Upper lobe of left lung (tissue), 6 donors: ENCODE measurements around the gene PDGFRA. TPM values are rescaled to one million over a fixed set of nuclear protein-coding genes. Genes with fewer than 3 reads are reported as not detected.

Experiments used
- ATAC-seq, 2 donors: fragments of 200-7000 bp; cut with Tn5 transposase; one replicate each; pipeline ENCODE4 v1.9.1; 2022; ENCODE audit warnings: mild to moderate bottlenecking in 2 of 2, moderate library complexity in 2 of 2; ENCODE audit not compliant: low FRiP score in 2 of 2
- DNase-seq, 2 donors: peaks; one replicate each; pipeline ENCODE4 v3.0.0-alpha.2; 2019 to 2020
- H3K27ac ChIP-seq, 4 donors: fragments of 200-600 bp; sonication (generic); one replicate each; pipeline ENCODE4 v1.5.1; 2016 to 2019
- H3K27me3 ChIP-seq, 4 donors: fragments of 200-600 bp; sonication (generic); one replicate each; pipeline ENCODE4 v1.5.1; 2017 to 2019
- H3K36me3 ChIP-seq, 4 donors: fragments of 200-600 bp; sonication (generic); one replicate each; pipeline ENCODE4 v1.5.1; 2016 to 2019
- H3K4me1 ChIP-seq, 4 donors: fragments of 200-600 bp; sonication (generic); one replicate each; pipeline ENCODE4 v1.5.1; 2018 to 2019
- H3K4me3 ChIP-seq, 4 donors: fragments of 200-600 bp; sonication (generic); one replicate each; pipeline ENCODE4 v1.5.1; 2017 to 2019; ENCODE audit warnings: mild to moderate bottlenecking in 2 of 4, moderate library complexity in 1 of 4
- H3K9me3 ChIP-seq, 4 donors: fragments of 200-600 bp; sonication (generic); one replicate each; pipeline ENCODE4 v1.5.1; 2018 to 2019
- EP300 ChIP-seq, 4 donors: sonication (generic); formaldehyde crosslinking; IDR thresholded peaks; one replicate each; pipeline ENCODE4 v1.5.1; 2017; ENCODE audit warnings: antibody characterized with exemption in 4 of 4, control low read depth in 2 of 4
- POLR2A ChIP-seq, 4 donors: fragments of 450-650 bp; IDR thresholded peaks; one replicate each; pipeline ENCODE4 v1.5.1; 2016 to 2017; ENCODE audit warnings: antibody characterized with exemption in 4 of 4, mild to moderate bottlenecking in 2 of 4
- POLR2AphosphoS5 ChIP-seq, 2 donors: sonication (generic); formaldehyde crosslinking; IDR thresholded peaks; one replicate each; pipeline ENCODE4 v1.5.1; 2017; ENCODE audit warnings: antibody characterized with exemption in 2 of 2
- WGBS, 2 donors: methylation state at CpG; one replicate each; pipeline ENCODE4 v1.1.5; 2017 to 2018; 5-methylcytosine and 5-hydroxymethylcytosine counted together
- total RNA-seq, 6 donors: library from RNA; depleted of rRNA in 4 of 6; stranded (reverse); fragments of >200 nt in 4 of 6; gene quantifications; one replicate each; pipeline versions ENCODE4 v1.1.0 to v1.2.1, GENCODE V29; 2016 to 2021
- TF ChIP-seq, protein P1 (sequence below), 6 experiments: fragments of 450-650 bp in 4 of 6; fragments of 200-600 bp in 2 of 6; sonication (generic) in 2 of 6; IDR thresholded peaks; one replicate each; pipeline ENCODE4 v1.5.1; 2016 to 2019; ENCODE audit warnings: antibody characterized with exemption in 6 of 6
- donor health status: DM: no; HTN: no; CAD: no; lungs with moderate emphysema.
- donor health status: DM: no; HTN: yes; CAD: no; lungs with severe emphysema.

Gene PDGFRA
- total RNA-seq, 6 donors from 2014 or later = 60.5 to 136 (median 77.0) TPM

DNA sequence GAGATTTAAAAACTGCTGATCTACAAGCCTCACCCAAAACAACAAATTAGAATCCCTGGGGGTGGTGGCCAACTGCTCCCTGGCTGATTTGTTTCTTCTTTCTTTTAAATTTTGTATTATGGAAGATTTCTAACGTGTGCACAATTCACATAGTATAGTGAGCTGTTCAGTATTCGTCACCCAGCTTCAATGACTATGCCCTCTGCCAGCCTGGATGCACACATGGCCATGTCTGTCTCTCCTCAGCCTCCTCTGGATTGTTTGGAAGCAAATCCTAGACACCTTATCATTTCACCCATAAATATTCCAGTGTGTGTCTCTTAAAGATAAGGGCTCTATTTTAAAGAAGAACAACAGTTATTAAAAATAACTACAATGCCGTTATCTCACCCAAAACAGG is 61.9 kb downstream of the PDGFRA start:
- 85 to 91% methylated on average over 3 of the region's 3 CpGs for WGBS, 2 donors
- H3K4me1 ChIP-seq = no peaks in the 10 kb centered on the region
- no peaks in the 10 kb centered on the region for H3K9me3 ChIP-seq
- DNase-seq (no peak), ATAC-seq (no peak)
- H3K36me3 ChIP-seq = peaks cover 0 to 14% (median 0%) of the 10 kb centered on the region in 4 donors
- H3K27ac ChIP-seq = no peak overlapping the region
- H3K27me3 ChIP-seq = no peaks in the 10 kb centered on the region
- no peak overlapping the region for H3K4me3 ChIP-seq
- TF ChIP-seq, protein P1, sequence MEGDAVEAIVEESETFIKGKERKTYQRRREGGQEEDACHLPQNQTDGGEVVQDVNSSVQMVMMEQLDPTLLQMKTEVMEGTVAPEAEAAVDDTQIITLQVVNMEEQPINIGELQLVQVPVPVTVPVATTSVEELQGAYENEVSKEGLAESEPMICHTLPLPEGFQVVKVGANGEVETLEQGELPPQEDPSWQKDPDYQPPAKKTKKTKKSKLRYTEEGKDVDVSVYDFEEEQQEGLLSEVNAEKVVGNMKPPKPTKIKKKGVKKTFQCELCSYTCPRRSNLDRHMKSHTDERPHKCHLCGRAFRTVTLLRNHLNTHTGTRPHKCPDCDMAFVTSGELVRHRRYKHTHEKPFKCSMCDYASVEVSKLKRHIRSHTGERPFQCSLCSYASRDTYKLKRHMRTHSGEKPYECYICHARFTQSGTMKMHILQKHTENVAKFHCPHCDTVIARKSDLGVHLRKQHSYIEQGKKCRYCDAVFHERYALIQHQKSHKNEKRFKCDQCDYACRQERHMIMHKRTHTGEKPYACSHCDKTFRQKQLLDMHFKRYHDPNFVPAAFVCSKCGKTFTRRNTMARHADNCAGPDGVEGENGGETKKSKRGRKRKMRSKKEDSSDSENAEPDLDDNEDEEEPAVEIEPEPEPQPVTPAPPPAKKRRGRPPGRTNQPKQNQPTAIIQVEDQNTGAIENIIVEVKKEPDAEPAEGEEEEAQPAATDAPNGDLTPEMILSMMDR (IDR thresholded peaks at IDR 0.05) = no peak
- TF ChIP-seq POLR2A (IDR thresholded peaks at IDR 0.05) (no peak), POLR2AphosphoS5 (IDR thresholded peaks at IDR 0.05) (no peak), EP300 (IDR thresholded peaks at IDR 0.05) (no peak)

DNA sequence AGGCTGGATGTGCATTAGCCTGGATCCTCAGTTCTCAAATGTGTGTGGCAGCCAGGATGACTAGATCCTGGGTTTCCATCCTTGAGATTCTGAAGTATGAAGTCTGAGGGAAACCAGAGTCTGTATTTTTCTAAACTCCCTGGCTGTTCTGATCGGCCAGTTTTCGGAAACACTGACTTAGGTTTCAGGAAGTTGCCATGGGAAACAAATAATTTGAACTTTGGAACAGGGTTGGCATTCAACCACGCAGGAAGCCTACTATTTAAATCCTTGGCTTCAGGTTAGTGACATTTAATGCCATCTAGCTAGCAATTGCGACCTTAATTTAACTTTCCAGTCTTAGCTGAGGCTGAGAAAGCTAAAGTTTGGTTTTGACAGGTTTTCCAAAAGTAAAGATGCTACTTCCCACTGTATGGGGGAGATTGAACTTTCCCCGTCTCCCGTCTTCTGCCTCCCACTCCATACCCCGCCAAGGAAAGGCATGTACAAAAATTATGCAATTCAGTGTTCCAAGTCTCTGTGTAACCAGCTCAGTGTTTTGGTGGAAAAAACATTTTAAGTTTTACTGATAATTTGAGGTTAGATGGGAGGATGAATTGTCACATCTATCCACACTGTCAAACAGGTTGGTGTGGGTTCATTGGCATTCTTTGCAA is 67.6 kb downstream of the PDGFRA start:
- Histone ChIP-seq H3K36me3 (no peaks in the 10 kb centered on the region), H3K27me3 (no peaks in the 10 kb centered on the region), H3K9me3 (peaks cover 0 to 10% (median 5%) of the 10 kb centered on the region in 4 donors), H3K27ac (no peak overlapping the region), H3K4me1 (no peaks in the 10 kb centered on the region), H3K4me3 (no peak overlapping the region)
- DNase-seq (no peak), ATAC-seq (no peak)
- TF ChIP-seq, protein P1 (IDR thresholded peaks at IDR 0.05) = no peak
- TF ChIP-seq POLR2AphosphoS5 (IDR thresholded peaks at IDR 0.05) (no peak), EP300 (IDR thresholded peaks at IDR 0.05) (no peak), POLR2A (IDR thresholded peaks at IDR 0.05) (no peak)
- WGBS, 2 donors = 74 to 76% methylated on average over 7 of the region's 7 CpGs

DNA sequence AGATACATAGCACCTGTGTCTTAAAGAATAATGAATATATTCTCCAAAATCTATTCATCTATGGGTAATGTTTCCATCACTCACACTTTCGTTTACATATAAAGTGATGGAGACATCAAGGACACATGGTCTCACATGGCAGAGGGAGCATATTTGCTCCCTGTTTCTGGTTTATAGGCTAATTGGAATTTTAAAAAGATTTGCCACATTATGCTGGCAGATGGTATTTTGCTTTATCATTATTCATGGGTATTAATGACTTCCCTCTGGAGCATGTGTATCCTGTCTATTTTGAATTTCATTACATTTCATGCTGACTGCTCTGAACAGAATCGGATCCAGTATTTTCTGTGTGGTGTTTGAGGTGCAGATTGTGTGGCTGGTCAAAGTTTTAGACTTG is 79.0 kb downstream of the PDGFRA start:
- H3K4me3 ChIP-seq = no peak overlapping the region
- WGBS, 2 donors = 62 to 71% methylated on average over 2 of the region's 2 CpGs
- TF ChIP-seq, protein P1 (IDR thresholded peaks at IDR 0.05) = no peak
- TF ChIP-seq POLR2AphosphoS5 (IDR thresholded peaks at IDR 0.05) = no peak
- TF ChIP-seq POLR2A (IDR thresholded peaks at IDR 0.05) = no peak
- no peak for TF ChIP-seq EP300 (IDR thresholded peaks at IDR 0.05)
- H3K36me3 ChIP-seq = no peaks in the 10 kb centered on the region
- peaks cover 0 to 8% (median 0%) of the 10 kb centered on the region in 4 donors for H3K9me3 ChIP-seq
- DNase-seq (no peak), ATAC-seq (no peak)
- H3K27me3 ChIP-seq = no peaks in the 10 kb centered on the region
- no peaks in the 10 kb centered on the region for H3K4me1 ChIP-seq
- H3K27ac ChIP-seq = no peak overlapping the region

DNA sequence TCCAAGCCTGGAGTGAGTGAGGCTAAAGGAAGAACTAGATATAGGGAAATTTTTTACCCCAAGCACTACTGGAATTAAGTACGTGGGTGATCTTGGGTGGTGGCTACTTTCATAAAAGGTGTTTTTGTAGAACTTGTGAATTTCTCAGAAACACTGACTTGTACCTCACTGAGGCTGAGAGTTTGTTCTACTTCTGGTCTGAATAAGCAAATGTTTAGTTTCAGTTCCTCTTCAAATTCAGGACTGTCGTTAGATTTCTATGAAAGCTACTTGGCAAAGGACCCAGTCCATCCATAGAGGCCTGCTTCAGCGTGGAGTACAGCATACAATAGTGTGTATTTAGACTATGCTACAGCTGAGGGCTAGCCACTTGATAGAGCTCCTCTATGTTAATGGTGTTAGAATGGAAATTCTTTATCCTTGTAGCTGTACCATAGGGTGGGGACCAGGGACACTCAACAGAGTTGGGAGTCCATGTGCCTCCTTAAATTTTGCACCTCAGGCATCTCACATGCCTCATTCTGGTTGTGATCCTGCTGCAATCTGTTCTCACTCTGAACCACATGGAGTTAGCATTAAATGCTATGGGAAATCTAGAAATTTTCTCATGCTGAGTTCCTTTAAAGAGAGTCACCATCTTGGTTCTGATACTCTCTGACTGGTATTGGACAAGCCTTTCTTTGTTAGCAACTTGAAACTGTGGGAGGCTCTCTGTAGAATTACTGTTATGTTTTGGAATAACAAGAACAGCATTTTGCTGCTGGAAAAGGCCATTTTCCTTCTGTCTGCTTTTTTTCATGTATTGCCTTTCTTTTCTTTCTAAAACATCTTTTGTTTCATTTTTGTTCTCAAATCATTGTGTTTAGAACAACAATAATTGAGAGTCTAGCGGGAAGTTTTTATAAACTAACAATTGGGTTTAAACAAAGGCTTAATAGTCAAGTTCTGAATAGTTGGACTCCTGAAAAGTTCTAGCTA is 86.8 kb downstream of the PDGFRA start:
- Histone ChIP-seq H3K27me3 (no peaks in the 10 kb centered on the region), H3K27ac (no peak overlapping the region), H3K36me3 (no peaks in the 10 kb centered on the region), H3K4me1 (no peaks in the 10 kb centered on the region), H3K9me3 (no peaks in the 10 kb centered on the region), H3K4me3 (no peak overlapping the region)
- ATAC-seq = peak; percentile 51 to 58
- TF ChIP-seq EP300 (IDR thresholded peaks at IDR 0.05) = no peak
- TF ChIP-seq POLR2A (IDR thresholded peaks at IDR 0.05) = no peak
- no peak for TF ChIP-seq POLR2AphosphoS5 (IDR thresholded peaks at IDR 0.05)
- TF ChIP-seq, protein P1 (IDR thresholded peaks at IDR 0.05) = no peak
- WGBS, 2 donors = 43 to 52% methylated on average over 4 of the region's 4 CpGs
- no peak for DNase-seq
